ENCODE measurements around the gene DOHH.
"Not testable (repeated sequence)": the region's sequence is repeated elsewhere in the genome, so short reads cannot be mapped to it uniquely, and the experiment has no call there.

The DOHH gene

DNA sequence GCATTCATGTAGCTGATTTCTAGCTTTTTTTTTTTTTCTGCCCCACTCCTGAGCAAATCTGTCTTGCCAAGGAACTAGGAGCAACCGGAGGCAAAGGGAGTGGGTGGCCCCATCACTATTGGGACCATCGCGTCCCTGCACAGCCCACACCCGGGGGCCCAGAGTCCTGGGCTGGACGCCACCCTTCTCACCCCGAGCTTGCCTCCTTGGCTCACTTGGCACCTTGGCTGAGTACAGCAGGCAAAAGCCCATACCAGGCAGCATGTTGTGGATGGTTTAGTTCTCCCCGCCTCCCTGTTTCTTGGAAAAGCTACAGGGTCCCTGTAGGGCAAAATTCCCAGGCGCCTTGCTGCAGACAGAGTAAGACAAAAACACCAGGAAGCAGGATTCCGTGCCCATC lies 33.8 kb downstream of the DOHH start:
- H3K4me3 ChIP-seq (ENCODE audit: low read depth, low read length), result no peak overlapping the region

DNA sequence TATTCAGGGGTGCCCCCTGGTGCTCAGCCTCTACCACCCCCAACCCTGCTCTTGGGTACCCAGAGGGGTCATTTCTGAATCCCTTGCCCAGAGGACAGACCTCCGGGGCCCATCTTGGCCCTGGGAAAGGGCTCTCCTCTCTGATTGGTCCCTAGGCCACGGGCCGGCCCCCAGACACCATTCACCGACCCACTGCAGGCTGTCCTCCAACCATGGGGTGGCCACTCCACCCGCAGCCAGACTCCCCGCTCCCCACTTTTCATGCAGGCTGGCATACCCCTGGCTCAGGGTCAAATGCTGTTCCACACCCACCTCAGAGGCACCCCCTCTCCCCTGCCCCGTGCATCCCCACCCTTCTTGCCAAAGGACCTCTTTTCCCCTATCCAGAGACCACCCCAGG lies 34.9 kb downstream of the DOHH start:
- H3K4me3 ChIP-seq (ENCODE audit: low read depth, low read length), result no peak overlapping the region
- no peak for DNase-seq (ENCODE audit: low read depth)

More for the DNA sequence above, 33.8 kb downstream of the DOHH start:
- DNase-seq (ENCODE audit: low read depth), result no peak

DNA sequence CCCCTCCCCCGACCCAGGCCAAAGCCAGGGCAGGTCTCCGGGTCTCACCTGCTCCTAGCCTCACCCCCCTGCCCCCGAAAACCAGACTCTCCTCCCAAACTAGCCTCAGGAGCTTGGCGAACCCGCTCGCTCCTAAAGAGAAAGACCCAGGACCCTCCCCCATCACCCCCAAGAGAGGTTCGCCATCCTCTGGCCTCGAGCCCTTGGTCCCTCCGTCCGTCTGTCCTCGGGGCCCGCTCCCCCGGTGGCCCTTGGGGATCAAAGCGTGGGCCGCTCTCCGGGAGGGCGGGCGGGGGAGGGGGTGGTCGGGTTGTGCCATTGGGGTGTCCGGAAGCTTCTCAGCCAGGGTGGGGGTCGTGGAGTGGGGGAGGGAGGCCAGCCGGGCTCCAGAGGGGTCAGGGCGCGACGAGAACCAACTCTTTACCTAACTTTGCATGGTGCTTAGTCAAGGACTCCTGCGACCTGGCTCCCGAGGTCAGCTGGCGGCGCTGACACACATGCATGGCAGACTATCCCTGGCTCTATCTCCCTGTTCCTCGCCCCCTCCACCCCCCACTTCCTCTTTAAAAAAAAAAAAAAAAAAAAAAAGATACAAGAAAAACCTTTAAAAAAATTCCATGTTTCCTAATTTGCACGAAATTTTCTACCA lies 35.8 kb downstream of the DOHH start:
- no peak for DNase-seq (ENCODE audit: low read depth)
- H3K4me3 ChIP-seq (ENCODE audit: low read depth, low read length), result no peak overlapping the region

DNA sequence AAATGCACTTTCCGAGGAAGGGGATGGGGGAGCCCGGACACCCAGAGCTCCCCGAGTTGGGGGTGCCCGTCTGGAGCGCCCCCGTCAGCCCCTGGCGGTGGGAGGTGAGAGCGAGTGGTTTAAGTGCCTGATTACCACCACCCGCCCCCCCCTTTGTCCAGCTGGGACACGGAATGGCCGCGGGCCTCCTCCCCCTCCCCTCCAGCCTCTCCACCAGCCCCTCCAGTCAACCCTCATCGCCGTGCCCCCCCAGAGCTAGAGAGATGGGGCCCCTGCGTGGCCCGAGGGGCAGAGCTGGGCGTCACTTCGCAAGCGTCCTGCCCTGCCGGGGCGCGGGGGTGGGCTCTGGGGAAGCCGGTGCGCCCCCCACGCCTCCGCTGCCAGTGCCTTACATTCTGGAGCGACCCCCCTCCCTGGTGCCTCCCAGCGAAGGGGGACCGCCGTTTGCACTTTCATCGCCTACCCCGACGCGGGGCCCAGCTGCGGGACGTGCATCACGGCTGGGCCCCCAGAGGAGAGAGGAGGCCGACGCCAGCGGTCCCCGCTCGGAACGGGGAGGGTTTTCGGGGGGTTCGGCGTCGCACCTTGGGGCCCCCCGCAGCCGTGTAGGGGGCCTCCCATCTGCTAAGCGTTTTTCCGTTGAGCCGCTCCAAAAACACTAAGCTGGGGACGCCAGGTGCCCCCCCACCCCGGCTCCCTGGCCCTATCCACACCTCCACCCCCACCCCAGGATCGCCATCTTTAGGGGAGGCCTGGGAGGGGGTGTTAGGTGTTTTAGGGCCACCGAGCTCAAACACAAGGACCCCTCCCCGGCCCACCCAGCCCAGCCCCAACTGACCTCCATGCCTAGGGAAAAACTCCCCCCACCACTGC lies 36.5 kb downstream of the DOHH start:
- DNase-seq (ENCODE audit: low read depth), result no peak
- no peak overlapping the region for H3K4me3 ChIP-seq (ENCODE audit: low read depth, low read length)

DNA sequence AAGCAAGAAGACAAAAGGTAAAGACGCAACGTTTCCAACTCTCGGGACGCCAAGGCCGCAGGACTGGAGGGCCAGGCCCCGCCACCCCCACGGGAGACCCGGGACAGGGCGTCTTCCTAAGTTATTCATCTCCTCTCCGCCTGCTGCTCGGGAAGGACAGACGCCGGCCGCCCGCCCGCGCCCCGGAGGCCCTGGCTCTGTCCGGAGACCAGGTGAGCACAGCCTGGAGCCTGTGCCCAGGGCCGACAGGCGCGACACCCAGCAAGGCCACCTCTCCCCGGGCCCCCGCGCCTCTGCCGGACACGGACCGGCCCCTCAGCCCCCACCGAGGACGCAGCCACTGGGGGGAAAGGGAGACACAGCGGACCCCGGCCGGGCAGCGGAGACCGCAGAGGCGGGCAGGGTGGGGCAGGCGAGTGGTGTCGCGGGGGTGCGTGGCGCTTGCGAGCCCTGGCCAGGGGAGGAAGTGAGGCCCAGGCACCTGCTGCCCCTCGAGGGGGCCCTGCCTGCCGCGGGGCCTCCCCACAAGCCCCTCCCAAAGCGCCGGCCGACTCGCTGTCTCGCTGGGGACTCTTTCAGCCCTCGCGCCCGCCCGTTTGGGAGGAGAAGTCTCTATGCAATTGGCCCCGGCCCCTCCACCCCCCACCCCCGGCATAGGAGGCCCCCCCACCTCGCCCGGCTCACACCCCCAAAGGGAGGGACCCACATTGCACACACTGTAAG lies 37.3 kb downstream of the DOHH start:
- H3K4me3 ChIP-seq (ENCODE audit: low read depth, low read length), result no peak overlapping the region
- no peak for DNase-seq (ENCODE audit: low read depth)

DNA sequence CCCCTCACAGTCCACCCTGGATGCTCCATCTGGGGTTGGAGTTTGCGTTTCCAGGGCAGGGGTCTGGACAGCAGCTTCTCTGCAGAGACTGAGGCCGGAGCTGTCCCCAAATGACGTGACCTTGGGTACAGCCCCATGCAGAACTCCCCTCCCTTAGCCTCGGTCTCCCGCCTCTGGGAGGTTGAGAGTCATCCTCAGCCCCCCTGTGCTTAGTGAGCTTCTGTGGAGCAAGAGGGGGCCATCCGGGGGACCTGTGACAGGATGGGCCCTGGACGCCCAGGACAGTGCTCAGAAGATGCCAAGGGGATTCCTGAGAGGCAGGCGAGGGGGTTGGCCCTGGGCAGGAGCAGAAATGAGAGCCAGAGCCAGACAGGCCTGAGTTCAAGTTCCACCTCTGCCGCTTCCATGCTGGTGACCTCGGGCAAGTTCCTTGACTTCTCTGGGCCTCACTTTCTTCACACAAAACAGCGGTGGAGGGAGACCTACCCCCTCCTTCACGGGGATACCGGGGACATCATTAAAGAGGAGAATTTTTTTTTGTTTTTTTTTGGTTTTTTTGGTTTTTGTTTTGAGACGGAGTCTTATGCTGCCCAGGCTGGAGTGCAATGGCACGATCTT lies 40.4 kb downstream of the DOHH start:
- DNase-seq (ENCODE audit: low read depth), result no peak
- H3K4me3 ChIP-seq (ENCODE audit: low read depth, low read length), result no peak overlapping the region

DNA sequence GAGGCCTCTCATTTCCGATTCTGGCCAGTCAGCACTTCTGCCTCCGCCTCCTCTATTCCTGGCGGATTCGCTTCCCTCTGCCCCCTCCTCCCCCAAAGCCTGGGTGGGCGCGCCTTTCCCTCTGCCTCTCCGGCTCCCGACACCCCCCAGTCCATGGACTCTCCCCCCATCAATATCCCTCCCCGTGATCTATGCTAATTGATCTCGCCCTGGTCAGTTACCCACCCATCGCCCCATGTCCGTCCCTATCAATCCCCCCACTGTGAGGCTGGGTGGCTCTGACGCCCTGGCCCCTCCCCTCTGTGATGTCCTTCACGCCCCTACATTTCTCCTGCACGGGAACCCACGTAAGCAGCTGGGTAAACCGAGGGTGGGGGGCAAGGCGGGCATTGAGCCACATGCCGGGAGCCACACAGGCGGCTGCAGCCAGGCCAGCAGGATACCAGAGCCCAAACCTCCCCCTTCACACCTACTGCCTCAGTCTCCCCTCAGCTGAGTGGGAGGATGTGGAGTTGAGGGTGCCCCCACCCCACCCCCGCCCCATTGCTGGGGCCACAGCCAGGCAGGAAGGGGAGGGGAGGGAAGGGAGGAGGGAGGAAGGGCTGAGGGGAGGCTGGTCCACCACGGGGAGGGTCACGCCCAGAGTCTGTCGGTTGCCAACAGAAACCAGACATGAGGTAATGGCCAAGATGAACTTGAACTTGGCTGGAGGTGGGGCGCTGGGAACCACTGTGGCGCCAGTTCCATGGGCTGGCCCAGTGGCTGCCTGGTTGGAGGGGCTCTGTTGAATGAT lies 41.2 kb downstream of the DOHH start:
- H3K4me3 ChIP-seq (ENCODE audit: low read depth, low read length), result no peak overlapping the region
- peak; percentile 83 for DNase-seq (ENCODE audit: low read depth)

DNA sequence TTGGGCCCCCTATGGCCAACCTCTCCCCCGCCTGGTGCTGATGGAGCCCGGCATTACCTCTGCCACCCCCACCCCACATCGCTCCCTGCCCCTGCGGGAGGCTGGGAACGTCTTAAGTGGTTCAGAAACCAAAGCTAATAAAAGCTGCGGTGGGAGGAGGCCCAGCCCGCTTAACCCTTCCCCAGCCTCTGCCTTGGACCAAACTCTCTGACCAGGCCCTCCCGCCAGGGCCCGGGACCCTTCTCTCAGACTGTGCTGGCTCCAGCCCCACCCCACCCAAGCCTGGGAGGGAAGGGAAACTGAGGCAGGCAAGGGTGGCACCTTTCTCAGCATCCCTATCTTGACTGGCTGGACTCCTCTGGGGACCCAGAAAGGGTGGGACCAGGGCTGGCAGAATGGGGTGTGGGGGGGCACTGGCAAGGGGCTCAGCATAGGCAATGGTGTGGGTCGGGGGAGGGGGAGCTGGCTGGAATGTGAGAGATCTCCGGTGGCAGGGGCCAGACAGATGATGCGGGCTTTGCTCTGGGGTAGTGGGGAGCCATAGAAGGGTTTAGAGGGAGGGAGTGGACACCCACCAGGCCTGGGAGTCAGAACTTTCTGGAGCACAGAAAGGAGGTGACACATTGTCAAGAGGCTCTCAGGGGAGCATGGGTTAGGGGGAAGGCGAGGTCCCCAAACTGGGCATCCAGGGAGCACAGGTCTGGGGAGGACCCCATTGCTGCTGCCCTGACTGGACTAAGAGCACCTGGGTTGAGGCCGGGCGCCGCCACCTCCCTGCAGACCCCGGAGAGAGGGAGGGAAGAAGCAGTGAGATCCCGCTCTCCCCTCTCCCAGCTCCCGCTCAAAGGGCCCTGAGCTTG lies 42.0 kb downstream of the DOHH start:
- peak; percentile 41 for DNase-seq (ENCODE audit: low read depth)
- no peak overlapping the region for H3K4me3 ChIP-seq (ENCODE audit: low read depth, low read length)

DNA sequence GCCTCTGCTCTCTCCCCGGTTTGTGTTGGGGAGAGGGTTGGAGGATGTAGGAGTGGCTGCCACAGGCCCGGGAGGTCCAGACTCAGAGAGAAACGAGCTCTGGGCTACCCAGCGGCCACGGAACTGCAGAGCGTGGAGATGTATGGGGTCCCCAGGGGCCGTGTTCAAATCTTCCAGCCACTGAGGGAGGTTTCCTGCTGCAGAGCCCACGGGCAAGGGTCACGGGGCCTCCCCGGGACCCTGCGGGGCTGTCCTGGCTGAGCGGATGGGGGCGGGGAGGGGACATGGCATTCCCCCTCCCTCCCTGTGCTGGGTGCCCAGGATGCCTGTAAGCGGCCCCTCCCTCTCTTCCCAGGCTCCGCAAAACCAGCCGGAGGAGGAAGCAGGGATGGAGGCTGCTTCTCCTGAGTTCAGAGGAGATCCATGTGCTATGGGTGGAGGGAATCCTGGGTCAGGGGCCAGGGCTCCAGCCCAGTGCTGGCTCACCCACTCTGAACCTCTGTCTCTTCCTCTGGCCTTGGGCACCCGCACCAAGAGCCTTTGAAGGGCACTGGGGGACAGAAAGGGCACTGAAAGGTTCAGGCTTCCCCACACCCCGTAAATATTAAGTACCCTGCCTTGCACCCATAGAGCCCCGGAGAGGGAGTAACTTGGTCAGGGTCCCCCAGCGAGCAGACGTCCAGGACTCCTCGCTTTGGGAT lies 42.8 kb downstream of the DOHH start:
- no peak for DNase-seq (ENCODE audit: low read depth)
- no peak overlapping the region for H3K4me3 ChIP-seq (ENCODE audit: low read depth, low read length)

DNA sequence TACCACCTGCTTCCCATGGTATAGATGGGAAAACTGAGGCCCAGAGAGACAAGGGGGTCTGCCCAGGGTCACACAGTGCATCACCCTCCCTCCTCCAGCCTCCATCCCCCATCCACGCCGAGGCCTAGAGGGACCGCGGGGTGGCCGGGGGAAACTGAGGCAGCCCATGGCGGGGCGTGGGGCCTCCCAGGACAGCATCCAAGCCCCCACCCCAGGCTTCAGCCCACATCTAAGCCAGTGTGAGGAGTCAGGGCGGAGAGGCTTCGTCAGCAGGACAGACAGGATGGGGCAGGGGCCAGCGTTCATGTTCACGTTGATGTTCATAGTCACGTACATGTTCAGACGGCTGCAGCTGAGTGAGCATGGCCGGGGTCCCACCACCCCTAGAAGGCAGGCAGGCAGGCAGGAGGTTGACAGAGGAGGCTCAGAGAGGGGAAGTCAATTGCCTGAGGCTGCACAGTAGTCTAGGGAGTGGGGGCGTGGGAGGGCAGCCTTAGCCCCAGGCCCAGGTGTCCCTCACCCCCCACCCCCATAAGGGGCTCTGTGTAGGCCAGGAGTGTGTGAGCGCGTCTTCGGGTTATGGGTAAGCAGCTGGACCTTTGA lies 43.4 kb downstream of the DOHH start:
- H3K4me3 ChIP-seq (ENCODE audit: low read depth, low read length), result no peak overlapping the region

DNA sequence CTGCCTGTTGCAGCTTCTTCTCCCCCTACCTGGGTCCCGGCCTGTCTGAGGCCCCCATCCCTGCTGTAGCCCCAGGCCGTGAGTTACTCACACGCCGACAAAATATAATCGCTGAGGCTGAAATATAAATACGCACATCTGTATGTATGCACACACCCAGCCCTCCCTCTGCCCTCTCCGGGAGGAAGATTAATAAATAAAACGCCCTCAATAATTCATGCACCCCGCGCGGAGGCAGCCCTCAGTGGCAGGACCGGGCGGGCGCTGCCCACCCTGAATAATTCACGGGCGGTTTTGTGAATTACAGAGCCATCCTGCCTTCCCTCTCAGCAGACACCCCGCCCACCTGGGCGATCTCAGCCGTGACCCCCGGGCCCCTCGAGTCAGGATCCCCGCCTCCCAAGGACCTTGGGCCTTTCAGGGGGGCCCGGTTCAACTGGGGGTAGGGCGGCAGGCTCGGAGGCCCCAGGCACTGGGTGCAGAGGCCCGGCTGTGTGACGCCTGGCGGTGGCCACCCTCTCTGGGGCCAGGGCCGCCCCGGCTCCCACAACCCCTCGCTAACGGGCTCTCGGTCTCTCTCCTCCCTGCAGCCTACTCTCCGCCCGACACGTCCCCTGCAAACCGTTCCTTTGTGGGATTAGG lies 44.4 kb downstream of the DOHH start:
- H3K4me3 ChIP-seq (ENCODE audit: low read depth, low read length), result no peak overlapping the region
- DNase-seq (ENCODE audit: low read depth), result no peak

More for the DNA sequence above, 43.4 kb downstream of the DOHH start:
- no peak for DNase-seq (ENCODE audit: low read depth)

DNA sequence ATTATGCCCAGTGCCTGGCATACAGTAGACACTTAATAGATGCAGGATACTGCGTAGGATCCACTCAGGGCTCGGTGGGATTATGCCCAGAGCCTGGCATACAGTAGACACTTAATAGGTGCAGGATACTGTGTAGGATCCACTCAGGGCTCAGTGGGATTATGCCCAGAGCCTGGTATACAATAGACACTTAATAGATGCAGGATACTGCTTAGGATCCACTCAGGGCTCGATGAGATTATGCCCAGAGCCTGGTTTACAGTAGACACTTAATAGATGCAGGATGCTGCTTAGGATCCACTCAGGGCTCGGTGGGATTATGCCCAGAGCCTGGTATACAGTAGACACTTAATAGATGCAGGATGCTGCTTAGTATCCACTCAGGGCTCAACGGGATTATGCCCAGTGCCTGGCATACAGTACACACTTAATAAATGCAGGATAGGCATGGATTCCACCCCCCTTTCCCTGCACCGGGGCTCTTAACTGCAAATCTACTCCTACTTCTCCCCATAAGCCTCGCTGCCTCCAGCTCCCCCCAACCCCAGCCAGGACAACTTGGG lies 45.0 kb downstream of the DOHH start:
- DNase-seq (ENCODE audit: low read depth), result no peak
- H3K4me3 ChIP-seq (ENCODE audit: low read depth, low read length), result no peak overlapping the region

DNA sequence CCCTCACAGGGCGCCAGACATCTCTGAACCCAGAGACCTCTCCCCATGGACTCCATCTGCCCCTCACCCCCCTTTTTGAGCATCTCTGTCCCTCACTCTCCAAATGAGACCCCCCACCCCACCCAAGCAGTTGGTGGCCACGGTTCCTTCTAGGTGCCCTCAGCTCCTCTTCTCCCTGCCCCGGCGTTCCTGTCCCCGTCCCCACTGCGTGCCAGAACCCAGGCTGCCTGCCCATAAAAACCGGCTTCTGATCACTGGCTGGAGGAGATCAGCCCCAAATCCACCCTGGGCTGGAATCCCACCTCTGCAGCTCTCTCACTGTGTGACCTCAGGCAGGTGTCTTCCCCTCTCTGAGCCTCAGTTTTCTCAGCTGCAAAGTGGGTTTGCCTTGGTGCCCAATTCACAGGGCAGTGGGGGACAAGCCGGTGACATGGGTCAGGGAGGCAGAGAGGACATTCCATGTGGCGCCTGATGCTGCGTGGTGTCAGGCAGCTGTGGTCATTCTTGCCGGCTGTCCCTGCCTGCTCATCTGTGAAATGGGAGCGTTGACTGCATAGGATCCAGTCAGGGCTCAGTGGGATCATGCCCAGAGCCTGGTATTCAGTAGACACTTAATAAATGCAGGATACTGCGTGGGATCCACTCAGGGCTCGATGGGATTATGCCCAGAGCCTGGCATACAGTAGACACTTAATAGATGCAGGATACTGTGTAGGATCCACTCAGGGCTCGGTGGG lies 45.6 kb downstream of the DOHH start:
- no peak for DNase-seq (ENCODE audit: low read depth)
- H3K4me3 ChIP-seq (ENCODE audit: low read depth, low read length), result no peak overlapping the region

DNA sequence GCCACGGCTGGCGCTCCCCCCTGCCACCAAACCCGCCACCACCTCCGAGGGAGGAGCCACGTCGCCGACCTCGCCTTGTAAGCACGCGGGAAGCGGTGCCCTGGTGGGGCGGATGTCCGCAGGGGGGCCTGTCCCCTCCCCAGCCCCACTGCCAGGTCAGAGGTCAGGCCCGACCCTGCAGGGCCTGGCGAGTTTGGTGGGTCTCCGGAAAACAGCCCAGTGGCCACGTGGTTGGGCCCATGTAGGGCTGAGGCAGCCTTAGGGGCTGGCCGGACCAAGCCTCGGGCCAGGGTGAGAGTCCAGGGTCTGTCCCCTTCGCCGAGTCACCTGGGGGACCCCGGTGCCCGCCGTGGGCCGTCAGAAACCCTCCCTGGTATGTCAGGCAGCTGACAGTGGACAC lies 46.6 kb downstream of the DOHH start:
- DNase-seq (ENCODE audit: low read depth), result no peak
- H3K4me3 ChIP-seq (ENCODE audit: low read depth, low read length), result no peak overlapping the region

DNA sequence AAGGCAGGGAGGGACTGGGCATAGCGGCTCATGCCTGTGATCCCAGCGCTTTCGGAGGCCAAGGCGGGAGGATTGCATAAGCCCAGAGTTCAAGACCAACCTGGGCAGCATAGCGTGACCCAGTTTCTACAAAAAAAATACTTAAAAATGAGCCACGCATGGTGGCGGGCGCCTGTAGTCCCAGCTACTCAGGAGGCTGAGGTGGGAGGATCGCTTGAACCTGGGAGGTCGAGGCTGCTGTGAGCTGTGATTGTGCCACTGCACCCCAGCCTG lies 47.6 kb downstream of the DOHH start:
- DNase-seq (ENCODE audit: low read depth), result not testable (repeated sequence)

More for the DNA sequence above, 47.6 kb downstream of the DOHH start:
- H3K4me3 ChIP-seq (ENCODE audit: low read depth, low read length), result not testable (repeated sequence)

All from skeletal muscle cell (primary cell).